Kidney glomerular epithelial cell (primary cell): ENCODE results near the gene KBTBD2.
"Not testable (repeated sequence)": the region's sequence is repeated elsewhere in the genome, so short reads cannot be mapped to it uniquely, and the experiment has no call there.

Source experiments
- DNase-seq: peaks from one replicate; lab custom pipeline; 2025; lab: John Stamatoyannopoulos, UW

KBTBD2 gene

DNA sequence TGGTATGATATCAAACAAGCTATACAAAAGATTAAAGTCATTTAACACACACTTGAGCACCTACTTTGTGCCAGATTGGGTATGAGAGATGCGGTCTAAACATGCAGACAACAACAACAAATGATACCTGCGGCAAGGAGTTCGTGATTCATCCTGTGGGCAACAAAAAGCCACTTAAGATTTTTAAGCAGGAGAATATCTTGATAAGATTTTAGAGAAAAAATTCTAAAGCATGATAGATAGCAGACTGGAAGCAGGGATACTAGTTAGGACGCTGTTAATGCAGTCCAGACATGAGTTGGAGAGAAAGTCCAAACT lies 1.6 kb upstream of the KBTBD2 start:
- no peak for DNase-seq

DNA sequence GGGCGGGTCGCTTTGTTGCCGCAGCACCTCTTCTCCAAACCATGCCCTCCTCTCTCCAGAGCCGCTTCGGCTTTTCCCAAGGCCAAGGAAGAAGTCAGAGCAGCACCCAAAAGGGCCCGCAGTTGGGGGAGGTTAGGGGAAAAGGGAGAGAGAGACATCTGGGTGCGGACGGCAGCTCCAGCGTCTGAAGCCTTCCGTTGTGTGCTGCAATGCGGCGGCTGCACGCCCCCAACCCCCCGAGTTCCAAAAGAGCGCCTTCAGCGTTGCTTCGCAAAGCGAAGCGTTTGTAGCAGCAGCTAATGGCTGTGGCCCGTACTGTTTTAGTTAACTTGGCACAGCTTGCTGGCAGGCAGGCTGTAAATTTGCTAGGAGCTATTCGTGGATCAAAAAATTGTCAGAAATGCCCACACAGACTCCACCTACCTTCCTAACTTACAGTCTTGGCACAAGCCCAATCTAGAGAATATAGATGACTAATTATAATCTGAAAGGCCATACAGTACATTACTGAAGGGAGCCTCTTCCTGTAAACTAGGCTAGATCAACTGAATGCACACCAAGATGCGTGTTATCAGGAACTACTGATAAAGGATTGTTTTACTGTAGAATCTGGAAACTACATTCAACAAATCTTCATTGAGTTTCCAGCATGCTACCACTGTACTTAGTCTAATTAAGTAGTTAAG lies 1.1 kb upstream of the KBTBD2 start:
- DNase-seq, result peak; percentile 28

DNA sequence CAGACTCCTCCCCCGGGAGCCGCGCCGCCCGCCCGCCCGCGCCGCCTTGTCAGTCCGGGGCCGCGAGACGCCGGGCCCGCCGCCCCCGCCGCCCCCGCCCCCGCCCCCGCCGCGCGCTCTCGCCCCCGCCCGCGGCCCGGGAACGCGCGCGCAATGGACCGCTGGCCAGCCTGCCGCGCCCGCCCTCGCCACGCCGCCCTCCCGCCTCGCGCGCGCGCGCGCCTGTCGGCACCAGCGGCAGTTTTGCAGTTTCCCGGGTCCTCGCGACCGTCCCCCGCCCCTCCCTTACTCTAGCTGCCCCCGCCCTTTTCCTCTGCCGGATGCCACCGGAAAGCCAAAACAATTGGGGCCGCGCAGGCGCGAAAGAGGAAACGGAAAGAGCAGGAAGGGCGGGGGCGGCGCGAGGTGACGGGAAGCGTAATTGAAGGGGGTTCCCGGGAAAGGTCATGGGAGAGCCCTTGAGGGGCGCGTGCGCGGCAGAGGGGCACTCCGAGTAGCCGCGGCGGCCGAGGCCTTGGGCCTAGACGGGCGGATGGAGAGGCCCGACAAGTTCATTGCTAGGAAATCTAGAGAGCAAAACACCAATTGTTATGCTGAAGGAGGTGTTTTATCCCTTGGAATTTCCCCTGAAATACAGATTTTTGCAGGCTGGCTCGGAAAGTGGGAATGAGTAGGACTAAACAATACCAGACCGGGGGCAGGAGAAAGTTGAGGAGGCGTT lies 400 bp upstream of the KBTBD2 start:
- peak; percentile 96 for DNase-seq

DNA sequence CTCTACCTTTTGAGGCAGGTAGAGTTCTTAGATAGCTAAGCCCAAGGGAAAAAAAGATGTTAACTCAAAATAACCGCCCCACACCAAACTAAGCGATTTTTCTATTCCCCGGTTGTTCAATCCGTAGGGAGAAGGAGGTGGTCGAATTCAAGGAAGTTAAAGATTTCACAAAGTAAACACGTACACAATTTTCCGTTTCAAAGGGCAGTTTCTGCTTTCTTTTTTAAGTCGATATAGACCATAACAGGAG lies 842 bp downstream of the KBTBD2 start:
- DNase-seq, result no peak

DNA sequence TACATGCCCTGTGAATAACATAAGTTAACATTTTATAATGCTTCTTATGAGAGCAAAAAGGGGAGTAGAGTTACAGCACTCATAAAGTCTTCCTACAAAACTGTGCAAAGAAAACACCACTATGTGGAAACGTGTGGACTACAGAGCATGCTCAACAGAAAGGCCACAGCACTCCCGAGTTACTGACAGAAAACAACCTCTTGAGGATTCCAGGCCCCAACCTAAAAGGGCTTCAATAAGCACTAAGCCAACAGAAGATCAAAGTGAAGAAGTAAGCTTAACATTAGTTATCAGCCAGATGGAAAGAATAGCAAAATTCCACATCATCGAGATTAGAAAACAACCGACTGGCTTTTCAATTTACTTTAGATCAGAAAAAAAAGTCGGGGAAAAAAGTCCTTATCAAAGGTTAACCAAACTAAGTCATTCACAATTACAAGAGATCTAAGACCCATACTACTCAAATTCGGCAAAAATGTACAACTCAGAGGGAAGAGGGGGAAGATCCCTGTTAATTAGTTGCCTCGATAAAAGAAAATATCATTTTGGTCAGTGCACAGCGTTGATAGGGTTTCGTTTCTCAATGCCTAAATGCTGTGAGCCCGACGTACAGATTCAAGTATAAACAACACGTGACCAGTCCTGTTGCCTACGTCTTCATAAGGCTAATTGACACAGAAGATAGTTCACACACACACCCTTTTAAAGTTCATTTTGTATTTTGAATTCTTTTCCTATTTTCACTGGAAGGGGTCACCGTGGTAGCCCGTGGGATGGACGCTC lies 1.4 kb downstream of the KBTBD2 start:
- DNase-seq, result peak; percentile 52

DNA sequence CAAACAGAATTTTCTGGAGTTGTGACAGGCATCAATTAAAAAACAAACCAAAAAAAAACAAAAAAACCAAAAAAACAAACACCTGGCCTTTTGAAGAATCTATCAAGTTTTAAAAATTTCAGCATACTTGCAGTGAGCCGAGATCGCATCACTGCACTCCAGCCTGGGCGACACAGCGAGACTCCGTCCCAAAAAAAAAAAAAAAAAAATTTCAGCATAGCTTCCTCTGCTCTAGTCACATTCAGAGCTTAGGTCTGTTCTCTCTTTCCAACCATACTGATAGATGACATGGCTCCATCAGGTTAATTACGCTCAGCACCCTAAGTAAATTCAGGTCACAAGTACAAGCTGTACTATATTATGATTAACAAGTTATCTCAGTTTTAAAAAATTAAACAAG lies 3.1 kb downstream of the KBTBD2 start:
- no peak for DNase-seq

DNA sequence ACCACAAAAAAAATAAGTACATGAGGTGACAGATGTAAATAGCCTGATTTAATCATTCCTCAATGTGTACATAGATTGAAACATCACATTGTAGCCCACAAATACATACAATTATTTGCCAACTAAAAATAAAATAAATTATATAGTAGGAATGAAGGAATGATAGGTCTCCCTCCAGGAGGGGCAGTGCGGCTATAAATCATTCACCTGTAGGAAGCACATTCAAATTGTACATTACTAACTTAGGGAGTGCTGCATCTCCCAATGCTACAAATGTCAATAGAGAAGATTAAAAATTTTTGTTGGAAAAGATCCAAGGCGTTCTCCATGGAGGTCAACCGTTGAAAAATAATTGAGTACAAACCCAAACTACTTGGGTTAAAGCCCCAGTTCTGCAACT lies 4.2 kb downstream of the KBTBD2 start:
- no peak for DNase-seq

DNA sequence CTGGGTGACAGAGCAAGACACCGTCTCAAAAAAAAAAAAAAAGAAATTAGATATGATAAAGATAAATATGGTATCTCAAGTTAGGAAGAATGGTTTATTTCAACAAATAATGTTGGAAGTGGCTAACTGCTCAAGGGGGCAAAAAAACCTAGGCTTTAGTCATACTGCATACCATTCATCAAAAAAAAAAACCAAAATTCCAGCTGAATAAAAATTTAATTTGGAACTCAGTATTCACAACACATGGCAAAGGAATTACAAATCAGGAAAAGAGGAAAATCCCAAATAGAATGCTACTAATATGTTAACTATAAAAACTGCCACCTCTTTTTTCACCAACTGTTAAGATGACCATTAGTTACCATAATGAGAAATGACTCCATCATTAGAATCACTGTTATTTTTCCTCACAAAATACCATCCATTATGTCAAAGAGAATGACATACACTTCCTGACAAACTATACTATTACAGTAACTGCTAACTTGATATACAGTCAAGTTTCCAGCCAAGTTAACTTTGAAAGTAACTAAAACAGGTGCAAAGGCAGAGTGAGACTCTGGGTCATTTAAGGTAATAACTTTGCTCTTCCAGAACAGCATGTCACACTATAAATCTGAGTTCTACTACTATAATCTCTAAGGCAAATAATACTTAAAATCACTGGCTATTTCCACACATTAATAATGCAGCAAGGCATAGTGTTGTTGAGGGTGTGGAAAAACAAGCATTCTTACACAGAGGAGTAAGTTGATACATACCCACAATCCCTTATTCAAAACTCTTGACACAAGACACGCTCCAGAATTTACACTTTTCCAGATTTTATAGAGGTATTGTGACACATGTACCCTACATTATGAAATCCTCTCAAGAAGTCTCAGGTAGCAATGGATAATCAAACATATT lies 10.2 kb downstream of the KBTBD2 start:
- DNase-seq, result no peak

DNA sequence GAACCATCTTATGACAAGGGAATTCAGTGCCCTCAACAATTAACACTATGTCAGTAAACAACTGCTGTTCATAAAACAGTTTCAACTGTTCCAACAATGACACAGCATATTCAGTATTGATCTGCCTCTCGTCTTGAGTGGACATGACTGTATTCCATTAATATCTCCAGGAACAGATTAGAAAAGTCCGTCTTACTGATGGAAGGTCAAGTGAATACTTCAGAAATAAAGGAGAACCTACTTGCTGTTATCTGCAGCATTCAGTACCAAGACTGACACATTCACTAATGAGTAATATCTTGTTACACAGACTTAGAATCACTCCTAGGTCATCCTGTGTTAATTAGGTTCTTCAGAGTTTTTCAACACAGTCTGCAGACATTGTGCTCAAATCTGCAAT lies 12.1 kb downstream of the KBTBD2 start:
- peak; percentile 19 for DNase-seq

DNA sequence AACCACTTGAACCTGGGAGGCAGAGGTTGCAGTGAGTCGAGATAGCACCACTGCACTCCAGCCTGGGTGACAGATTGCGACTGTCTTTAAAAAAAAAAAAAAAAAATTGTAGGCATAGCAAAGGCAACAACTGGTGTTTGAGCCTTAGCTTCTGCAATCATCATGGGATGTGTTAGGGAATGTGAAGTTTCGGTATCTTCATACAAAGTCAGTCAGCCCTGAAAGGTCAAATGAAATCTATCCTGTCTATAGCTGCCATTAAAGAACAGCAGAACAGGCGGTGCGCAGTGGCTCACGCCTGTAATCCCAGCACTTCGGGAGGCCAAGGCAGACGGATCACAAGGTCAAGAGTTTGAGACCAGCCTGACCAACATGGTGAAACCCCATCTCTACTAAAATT lies 13.5 kb downstream of the KBTBD2 start:
- not testable (repeated sequence) for DNase-seq

DNA sequence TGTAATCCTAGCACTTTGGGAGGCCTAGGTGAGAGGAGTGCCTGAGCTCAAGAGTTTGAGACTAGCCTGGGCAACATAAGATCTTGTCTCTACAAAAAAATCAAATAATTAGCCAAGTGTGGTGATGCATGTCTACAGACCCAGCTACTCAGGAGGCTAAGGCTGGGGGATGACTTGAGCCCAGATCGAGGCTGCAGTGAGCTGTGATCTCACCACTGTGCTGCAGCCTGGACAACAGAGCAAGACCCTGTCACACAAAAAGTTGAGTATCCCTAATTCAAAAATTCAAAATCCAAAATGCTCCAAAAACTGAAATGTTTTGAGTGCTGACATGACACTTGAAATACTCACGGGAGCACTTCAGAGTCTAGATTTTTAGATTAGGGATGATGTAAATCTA lies 19.1 kb downstream of the KBTBD2 start:
- no peak for DNase-seq

DNA sequence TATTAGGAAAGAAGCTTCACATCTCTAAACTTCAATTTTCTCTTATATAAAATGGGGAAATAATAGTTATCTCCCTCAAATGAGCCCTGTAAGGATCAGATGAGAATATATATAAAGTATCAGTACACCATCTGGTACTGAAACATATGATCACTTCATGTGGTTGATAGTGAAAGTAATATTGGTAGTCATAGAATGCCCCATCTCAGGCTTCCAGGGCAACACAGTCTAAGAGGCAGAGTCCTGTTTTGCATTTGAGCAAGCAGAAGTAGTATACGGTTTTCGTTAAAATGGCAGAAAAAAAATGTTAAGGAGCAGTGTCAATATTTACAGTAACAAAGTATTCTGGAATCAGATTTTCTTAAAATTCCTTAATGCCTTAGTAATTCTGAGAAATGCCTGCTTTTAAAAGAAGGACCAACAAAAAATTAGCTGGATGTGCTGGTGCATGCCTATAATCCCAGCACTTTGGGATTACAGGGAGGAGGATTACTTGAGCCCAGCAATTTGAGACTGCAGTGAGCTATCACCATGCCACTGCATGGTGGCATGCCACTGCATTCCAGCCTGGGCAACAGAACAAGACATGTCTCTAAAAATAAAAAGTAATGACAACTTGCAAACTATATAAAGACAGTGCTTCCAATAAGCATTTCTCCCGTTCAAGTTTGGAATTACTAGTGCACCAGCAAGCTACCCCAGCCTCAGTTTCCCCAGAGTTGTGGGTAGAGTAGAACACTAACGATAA lies 19.8 kb downstream of the KBTBD2 start:
- DNase-seq, result no peak

DNA sequence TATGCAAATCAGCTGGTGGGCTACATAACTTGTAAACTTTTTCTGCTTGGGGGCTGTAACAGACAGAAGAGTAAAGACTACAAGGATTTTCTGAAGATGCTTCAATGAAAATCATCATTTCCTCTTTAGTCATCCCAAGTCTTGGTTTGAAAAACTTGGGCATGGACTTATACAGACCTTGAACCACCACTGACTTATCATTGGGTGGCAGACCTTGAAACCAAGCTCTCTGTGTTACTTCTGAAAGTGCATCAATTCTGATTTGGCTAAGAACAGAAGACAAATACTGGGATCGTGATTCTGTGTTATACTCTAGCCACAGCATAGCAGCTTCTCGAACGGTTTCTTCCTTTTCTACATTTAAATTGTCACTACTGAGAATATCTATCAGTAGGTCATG lies 21.3 kb downstream of the KBTBD2 start:
- DNase-seq, result no peak

DNA sequence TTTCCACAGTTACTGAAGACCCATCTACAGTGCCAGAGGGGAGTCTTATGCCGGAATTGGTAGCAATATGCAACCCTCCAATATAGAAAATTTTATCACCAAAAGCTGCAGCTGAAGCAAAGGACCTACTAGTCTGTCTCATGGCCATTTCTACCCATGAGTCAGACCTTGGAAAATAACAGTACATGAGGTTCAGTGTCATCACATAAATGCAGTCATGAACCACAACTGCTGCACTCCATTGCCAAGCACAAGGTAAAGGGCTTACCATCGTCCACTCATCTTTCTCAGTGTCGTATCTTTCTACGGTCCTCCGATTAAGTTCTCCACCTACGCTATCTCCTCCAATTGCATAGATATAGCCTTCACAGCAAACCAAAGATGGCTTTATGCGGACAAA lies 21.8 kb downstream of the KBTBD2 start:
- no peak for DNase-seq

DNA sequence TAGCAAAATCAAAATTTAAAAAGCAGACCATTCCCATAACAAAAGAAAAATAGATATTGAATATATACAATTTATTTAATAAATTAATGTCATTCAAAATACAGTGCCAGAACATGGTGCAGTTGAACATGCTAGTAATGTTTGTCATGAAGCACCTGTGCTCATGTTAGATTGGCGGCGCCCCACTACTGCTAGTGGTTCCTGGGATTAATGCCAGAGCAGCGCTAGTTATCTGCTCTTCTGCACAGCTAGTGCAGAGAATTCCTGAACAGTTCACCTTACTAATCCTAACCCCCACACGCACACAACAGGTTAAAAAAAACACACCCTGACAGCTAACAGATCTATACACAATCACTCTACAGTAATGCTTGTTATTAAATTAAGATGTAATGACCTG lies 23.4 kb downstream of the KBTBD2 start:
- no peak for DNase-seq

DNA sequence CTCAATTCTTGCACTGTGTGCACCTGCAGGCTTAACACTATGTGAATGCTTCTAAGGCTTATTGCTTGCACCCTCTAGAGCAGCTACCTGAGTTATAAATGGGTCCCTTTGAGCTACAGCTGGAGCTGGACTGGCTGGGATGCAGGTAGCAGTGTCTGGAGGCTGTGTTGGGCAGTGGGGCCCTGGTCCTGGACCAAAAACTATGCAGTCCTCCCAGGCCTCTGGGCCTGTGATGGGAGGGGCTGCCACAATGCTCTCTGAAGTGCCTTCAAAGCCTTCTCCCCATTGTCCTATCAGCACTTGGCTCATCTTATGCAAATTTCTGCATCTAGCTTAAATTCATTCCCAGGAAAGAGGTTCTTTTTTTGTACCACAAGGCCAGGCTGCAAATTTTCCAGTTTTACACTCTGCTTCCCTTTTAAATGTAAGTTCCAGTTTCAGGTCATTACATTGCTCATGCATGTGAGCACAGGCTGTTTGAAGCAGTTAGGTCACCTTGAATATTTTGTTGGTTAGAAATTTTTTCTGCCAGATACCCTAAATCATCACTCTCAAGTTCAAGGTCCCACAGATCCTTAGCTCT lies 26.0 kb downstream of the KBTBD2 start:
- DNase-seq, result no peak

DNA sequence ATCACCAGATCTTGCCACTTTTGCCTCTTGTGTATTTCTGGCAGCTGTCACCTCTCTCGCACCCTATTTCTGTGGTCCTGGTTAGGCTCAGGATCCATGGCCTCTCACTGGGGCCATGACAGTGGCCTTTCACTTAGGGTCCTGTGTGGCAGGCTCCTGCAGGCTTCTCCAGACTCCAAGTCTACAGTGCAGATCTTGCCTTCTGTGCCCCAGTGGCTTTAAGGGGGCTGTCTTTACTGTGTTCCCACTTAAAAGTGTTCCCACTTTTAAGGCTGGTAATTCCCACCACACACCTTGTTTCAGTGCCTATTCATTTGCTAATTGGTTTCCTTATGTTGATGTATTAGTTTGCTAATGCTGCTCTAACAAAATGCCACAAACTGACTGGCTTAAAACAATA lies 27.7 kb downstream of the KBTBD2 start:
- DNase-seq, result not testable (repeated sequence)

DNA sequence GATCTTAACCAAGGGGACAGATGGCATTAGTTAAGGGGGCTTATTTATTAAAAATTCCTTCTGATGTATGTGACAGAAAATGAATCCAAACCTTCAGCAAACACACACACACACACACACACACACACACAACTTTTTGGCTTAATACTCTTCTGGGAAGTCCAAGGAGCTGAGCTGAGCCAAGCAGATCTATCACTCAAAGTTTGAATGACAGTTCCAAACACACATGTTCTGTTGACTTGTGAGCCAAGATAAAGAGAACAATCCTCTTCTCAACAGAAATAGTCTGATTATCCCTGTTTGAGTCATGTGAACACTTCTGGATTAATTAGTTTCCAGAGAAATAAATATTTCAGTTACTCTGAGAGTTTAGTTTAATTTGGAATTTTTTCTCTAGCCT lies 31.5 kb downstream of the KBTBD2 start:
- no peak for DNase-seq

DNA sequence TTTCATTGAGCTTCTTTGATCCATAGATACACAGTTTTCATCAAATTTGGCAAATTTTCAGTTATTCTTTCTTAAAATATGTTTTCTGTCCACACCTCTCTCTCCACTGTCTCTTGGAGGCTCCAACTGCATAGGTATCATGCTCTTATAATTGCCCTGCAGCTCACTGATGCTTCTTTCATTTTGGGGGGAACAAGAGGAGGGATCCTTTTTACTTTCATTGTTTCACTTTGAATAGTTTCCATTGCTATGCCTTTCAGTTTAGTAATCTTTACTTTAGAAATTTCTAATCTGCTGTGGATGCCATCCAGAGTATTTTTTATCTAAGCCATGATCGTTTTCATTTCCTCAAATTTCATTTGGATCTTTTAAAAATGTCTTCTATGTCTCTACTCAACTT lies 32.9 kb downstream of the KBTBD2 start:
- no peak for DNase-seq

DNA sequence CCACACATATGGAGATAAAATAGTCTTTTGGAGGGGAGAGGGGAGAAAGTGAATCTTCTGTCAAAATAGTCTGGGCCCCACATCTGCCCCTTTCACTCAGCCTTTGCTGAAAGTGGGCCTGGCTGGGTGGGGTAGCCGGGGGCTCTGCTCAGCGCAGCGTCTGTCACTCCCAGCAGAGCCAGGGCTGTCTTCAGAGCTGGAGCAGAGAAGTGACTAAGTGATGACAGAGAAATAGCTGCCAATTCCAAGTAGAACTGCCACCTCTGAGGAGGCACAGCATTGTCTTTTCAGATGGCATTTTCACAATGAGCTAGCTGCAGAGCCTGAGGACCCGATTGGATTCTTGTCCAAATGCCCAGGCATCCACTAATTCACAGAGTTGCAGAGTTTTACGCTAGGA lies 34.5 kb downstream of the KBTBD2 start:
- DNase-seq, result not testable (repeated sequence)
